ENCODE measurements around the gene NPHP1. TPM values are rescaled to one million over a fixed set of nuclear protein-coding genes. Genes with fewer than 3 reads are reported as not detected.
"Not testable (repeated sequence)": the region's sequence is repeated elsewhere in the genome, so short reads cannot be mapped to it uniquely, and the experiment has no call there.

NPHP1 gene
- total and polyA plus RNA-seq, 3 experiments from 2014 or later: 1.0 to 2.5 (median 1.9) TPM

DNA sequence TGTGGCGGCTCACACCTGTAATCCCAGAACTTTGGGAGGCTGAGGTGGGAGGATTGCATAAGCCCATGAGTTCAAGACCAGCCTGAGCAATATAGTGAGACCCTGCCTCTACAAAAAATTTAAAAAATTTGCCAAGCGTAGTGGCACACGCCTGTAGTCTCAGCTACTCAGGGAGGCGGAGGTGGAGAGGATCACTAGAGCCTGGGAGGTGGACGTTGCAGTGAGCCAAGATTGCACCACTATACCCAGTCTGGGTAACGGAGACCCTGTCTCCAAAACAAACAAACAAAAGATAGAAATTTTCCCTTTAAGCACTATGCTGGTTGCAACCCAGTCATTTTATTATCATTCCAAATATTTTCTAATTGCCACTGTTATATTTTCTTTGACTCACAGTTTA, 32.3 kb downstream of the NPHP1 start:
- H3K27ac ChIP-seq (ENCODE audit: low read depth, low read length): no peak overlapping the region
- no peaks in the 10 kb centered on the region for H3K9me3 Mint-ChIP-seq
- H3K4me3 Mint-ChIP-seq: no peak overlapping the region
- DNase-seq: no peak
- H3K36me3 Mint-ChIP-seq: no peaks in the 10 kb centered on the region
- H3K27me3 ChIP-seq (ENCODE audit: insufficient read depth, low read length, poor library complexity, severe bottlenecking): no peaks in the 10 kb centered on the region
- H3K4me1 ChIP-seq (ENCODE audit: insufficient read depth, low read length): no peaks in the 10 kb centered on the region
- H3K27ac Mint-ChIP-seq: no peak overlapping the region
- POLR2A ChIA-PET: no interaction called here
- CTCF ChIA-PET: no interaction called here
- no peaks in the 10 kb centered on the region for H3K9me3 ChIP-seq (ENCODE audit: low read length)
- peaks cover 4 to 7% (median 6%) of the 10 kb centered on the region in 3 donors for H3K4me1 Mint-ChIP-seq
- H3K4me3 ChIP-seq (ENCODE audit: low read length): no peak overlapping the region
- no peaks in the 10 kb centered on the region for H3K36me3 ChIP-seq (ENCODE audit: insufficient read depth, low read length)
- H3K27me3 Mint-ChIP-seq: peaks cover 6% of the 10 kb centered on the region in 2 donors

DNA sequence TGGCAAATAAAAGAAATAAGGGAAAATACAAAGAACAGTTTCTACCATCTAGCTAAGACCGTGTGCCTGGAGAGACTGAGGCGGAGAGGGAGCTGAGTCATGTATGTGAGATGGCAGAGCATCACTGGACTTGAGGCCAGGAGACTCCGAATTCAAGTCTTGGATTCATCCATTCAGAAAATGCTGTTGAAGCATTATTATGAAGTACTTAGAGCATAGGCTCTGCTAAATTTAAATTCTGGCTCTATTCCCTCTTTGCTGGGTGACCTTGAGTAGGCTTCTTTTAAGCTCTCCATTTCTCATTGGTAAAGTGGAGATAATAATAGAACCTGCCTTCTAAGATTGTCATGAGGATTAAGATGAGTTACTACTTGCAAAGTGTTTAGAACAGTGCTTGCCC, 34.7 kb downstream of the NPHP1 start:
- H3K36me3 Mint-ChIP-seq: no peaks in the 10 kb centered on the region
- no peak for DNase-seq
- CTCF ChIA-PET: interaction anchor here (1.0 to 1.2 kb wide), 2 partner anchors 9 to 13 kb away, joined by 3 read pairs; no protein-coding TSS in a partner anchor
- H3K4me3 ChIP-seq (ENCODE audit: low read length): no peak overlapping the region
- peaks cover 4 to 7% (median 6%) of the 10 kb centered on the region in 3 donors for H3K4me1 Mint-ChIP-seq
- peaks cover under 1 to 2% of the 10 kb centered on the region in 2 donors for H3K27me3 Mint-ChIP-seq
- no peaks in the 10 kb centered on the region for H3K4me1 ChIP-seq (ENCODE audit: insufficient read depth, low read length)
- no peak overlapping the region for H3K27ac Mint-ChIP-seq
- no peaks in the 10 kb centered on the region for H3K27me3 ChIP-seq (ENCODE audit: insufficient read depth, low read length, poor library complexity, severe bottlenecking)
- POLR2A ChIA-PET: no interaction called here
- H3K36me3 ChIP-seq (ENCODE audit: insufficient read depth, low read length): no peaks in the 10 kb centered on the region
- peak overlapping the region in 3 of 7 donors; percentile 43 to 51 (median 49) for H3K4me3 Mint-ChIP-seq
- H3K9me3 ChIP-seq (ENCODE audit: low read length): no peaks in the 10 kb centered on the region
- no peaks in the 10 kb centered on the region for H3K9me3 Mint-ChIP-seq
- H3K27ac ChIP-seq (ENCODE audit: low read depth, low read length): no peak overlapping the region

DNA sequence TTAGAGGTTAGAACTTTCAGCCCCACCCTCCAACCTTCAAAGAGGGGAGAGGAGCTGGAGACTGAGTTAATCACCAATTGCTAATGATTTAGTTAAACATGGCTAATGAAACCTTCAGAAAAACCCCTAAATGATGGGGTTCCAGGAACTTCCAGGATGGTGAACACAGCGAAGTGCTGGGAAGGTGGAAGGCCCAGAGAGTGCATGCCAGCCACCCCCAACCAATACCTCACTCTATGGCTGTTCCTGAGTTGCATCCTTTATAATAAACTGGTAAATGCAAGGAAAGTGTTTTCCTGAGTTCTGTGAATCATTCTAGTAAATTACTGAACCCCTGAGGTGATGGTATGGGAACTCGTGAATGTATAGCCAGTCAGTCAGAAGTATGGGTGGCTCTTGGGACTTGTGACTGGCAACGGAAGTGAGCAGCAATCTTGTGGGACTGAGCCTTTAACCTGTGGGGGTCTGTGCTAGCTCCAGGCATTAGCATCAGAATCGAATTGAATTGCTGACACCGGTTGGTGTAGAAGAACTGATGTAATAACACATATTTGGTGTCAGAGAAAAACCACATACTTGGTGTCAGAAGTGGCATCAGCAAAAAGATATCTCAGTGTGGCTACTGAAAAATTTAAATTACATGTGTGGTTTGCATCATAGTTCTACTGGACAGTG, 37.4 kb downstream of the NPHP1 start:
- Histone ChIP-seq H3K36me3 (ENCODE audit: insufficient read depth, low read length) (no peaks in the 10 kb centered on the region), H3K27ac (ENCODE audit: low read depth, low read length) (no peak overlapping the region), H3K4me3 (ENCODE audit: low read length) (no peak overlapping the region), H3K27me3 (ENCODE audit: insufficient read depth, low read length, poor library complexity, severe bottlenecking) (no peaks in the 10 kb centered on the region), H3K4me1 (ENCODE audit: insufficient read depth, low read length) (no peaks in the 10 kb centered on the region), H3K9me3 (ENCODE audit: low read length) (no peaks in the 10 kb centered on the region)
- Mint-ChIP-seq H3K4me1 (peaks cover 4 to 7% (median 6%) of the 10 kb centered on the region in 3 donors), H3K9me3 (no peaks in the 10 kb centered on the region), H3K4me3 (no peak overlapping the region), H3K27me3 (peaks cover 2 to 11% of the 10 kb centered on the region in 2 donors), H3K27ac (peak overlapping the region in 1 of 8 donors; percentile 41), H3K36me3 (peaks cover 0 to 5% (median 0%) of the 10 kb centered on the region in 3 donors)
- CTCF ChIA-PET: interaction anchor here (0.7 kb wide), 1 partner anchor 10 kb away, joined by 3 read pairs; no protein-coding TSS in a partner anchor
- DNase-seq: no peak
- POLR2A ChIA-PET: no interaction called here

GRCh38 chr2:110166266-110166665, 38.5 kb downstream of the NPHP1 start:
- H3K27ac ChIP-seq (ENCODE audit: low read depth, low read length): no peak overlapping the region
- H3K4me3 ChIP-seq (ENCODE audit: low read length): no peak overlapping the region
- ChIA-PET POLR2A (no interaction called here), CTCF (interaction anchor here (1.3 kb wide), 1 partner anchor 9 kb away, joined by 3 read pairs; no protein-coding TSS in a partner anchor)
- Mint-ChIP-seq H3K4me1 (peaks cover 4 to 7% (median 6%) of the 10 kb centered on the region in 3 donors), H3K27ac (no peak overlapping the region), H3K9me3 (no peaks in the 10 kb centered on the region), H3K36me3 (peaks cover 0 to 5% (median 0%) of the 10 kb centered on the region in 3 donors), H3K27me3 (peaks cover 2 to 13% of the 10 kb centered on the region in 2 donors), H3K4me3 (no peak overlapping the region)
- no peaks in the 10 kb centered on the region for H3K36me3 ChIP-seq (ENCODE audit: insufficient read depth, low read length)
- no peaks in the 10 kb centered on the region for H3K27me3 ChIP-seq (ENCODE audit: insufficient read depth, low read length, poor library complexity, severe bottlenecking)
- DNase-seq: no peak
- no peaks in the 10 kb centered on the region for H3K4me1 ChIP-seq (ENCODE audit: insufficient read depth, low read length)
- H3K9me3 ChIP-seq (ENCODE audit: low read length): no peaks in the 10 kb centered on the region

- POLR2A ChIA-PET: no interaction called here
Observed at GRCh38 chr2:110157153-110157793, 47.5 kb downstream of the NPHP1 start.

DNA sequence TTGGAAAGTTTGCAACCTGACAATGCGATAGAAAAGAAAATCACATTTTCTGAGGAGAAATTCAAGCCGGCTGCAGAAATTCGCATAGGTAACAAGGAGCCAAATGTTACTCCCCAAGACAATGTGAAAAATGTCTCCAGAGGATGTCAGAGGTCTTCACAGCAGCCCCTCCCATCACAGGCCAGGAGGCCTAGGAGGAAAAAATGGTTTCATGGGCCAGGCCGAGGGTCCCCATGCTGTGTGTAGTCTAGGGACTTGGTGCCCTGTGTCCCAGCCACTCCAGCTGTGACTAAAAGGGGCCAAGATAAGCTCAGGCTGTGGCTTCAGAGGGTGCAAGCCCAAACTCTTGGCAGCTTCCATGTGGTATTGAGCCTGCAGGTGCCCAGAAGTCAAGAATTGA, 50.0 kb downstream of the NPHP1 start:
- H3K27ac Mint-ChIP-seq; H3K27me3 ChIP-seq (ENCODE audit: insufficient read depth, low read length, poor library complexity, severe bottlenecking); H3K36me3 ChIP-seq (ENCODE audit: insufficient read depth, low read length); H3K4me1 ChIP-seq (ENCODE audit: insufficient read depth, low read length); H3K4me1 Mint-ChIP-seq; CTCF ChIA-PET; H3K27ac ChIP-seq (ENCODE audit: low read depth, low read length); H3K4me3 ChIP-seq (ENCODE audit: low read length); DNase-seq; POLR2A ChIA-PET; H3K36me3 Mint-ChIP-seq; H3K9me3 ChIP-seq (ENCODE audit: low read length); H3K27me3 Mint-ChIP-seq; H3K4me3 Mint-ChIP-seq: not testable (repeated sequence)
- peaks cover 7 to 15% (median 8%) of the 10 kb centered on the region in 5 donors for H3K9me3 Mint-ChIP-seq

More at GRCh38 chr2:110157153-110157793, 47.5 kb downstream of the NPHP1 start:
- peaks cover 0 to 6% (median 5%) of the 10 kb centered on the region in 3 donors for H3K4me1 Mint-ChIP-seq
- H3K9me3 Mint-ChIP-seq: peaks cover 7 to 15% (median 8%) of the 10 kb centered on the region in 5 donors
- H3K36me3 Mint-ChIP-seq: peaks cover 0 to 8% (median 0%) of the 10 kb centered on the region in 3 donors
- H3K9me3 ChIP-seq (ENCODE audit: low read length): no peaks in the 10 kb centered on the region
- peaks cover 0 to under 1% of the 10 kb centered on the region in 2 donors for H3K27me3 Mint-ChIP-seq
- DNase-seq: no peak
- no peaks in the 10 kb centered on the region for H3K4me1 ChIP-seq (ENCODE audit: insufficient read depth, low read length)
- CTCF ChIA-PET: interaction anchor here (0.7 to 1.3 kb wide), 5 partner anchors 8 to 23 kb away, joined by 3 read pairs; no protein-coding TSS in a partner anchor
- H3K27ac ChIP-seq (ENCODE audit: low read depth, low read length): no peak overlapping the region
- no peak overlapping the region for H3K4me3 ChIP-seq (ENCODE audit: low read length)
- no peaks in the 10 kb centered on the region for H3K36me3 ChIP-seq (ENCODE audit: insufficient read depth, low read length)
- no peaks in the 10 kb centered on the region for H3K27me3 ChIP-seq (ENCODE audit: insufficient read depth, low read length, poor library complexity, severe bottlenecking)
- no peak overlapping the region for H3K4me3 Mint-ChIP-seq
- H3K27ac Mint-ChIP-seq: no peak overlapping the region

- CTCF ChIA-PET; H3K4me1 ChIP-seq (ENCODE audit: insufficient read depth, low read length); H3K4me3 Mint-ChIP-seq; DNase-seq; H3K27ac ChIP-seq (ENCODE audit: low read depth, low read length); H3K36me3 ChIP-seq (ENCODE audit: insufficient read depth, low read length); H3K4me3 ChIP-seq (ENCODE audit: low read length); H3K36me3 Mint-ChIP-seq; H3K9me3 ChIP-seq (ENCODE audit: low read length); H3K4me1 Mint-ChIP-seq; POLR2A ChIA-PET; H3K27me3 ChIP-seq (ENCODE audit: insufficient read depth, low read length, poor library complexity, severe bottlenecking); H3K27me3 Mint-ChIP-seq; H3K27ac Mint-ChIP-seq: not testable (repeated sequence)
- peaks cover 7 to 15% (median 8%) of the 10 kb centered on the region in 5 donors for H3K9me3 Mint-ChIP-seq
Observed at GRCh38 chr2:110154188-110154587, 50.6 kb downstream of the NPHP1 start.

- Mint-ChIP-seq H3K4me1 (peaks cover 0 to 6% (median 5%) of the 10 kb centered on the region in 3 donors), H3K9me3 (peaks cover 7 to 15% (median 8%) of the 10 kb centered on the region in 5 donors), H3K27me3 (peaks cover 3 to 7% of the 10 kb centered on the region in 2 donors), H3K36me3 (peaks cover 0 to 8% (median 0%) of the 10 kb centered on the region in 3 donors), H3K27ac (peak overlapping the region in 1 of 8 donors; percentile 54), H3K4me3 (no peak overlapping the region)
- no peaks in the 10 kb centered on the region for H3K27me3 ChIP-seq (ENCODE audit: insufficient read depth, low read length, poor library complexity, severe bottlenecking)
- POLR2A ChIA-PET: no interaction called here
- H3K9me3 ChIP-seq (ENCODE audit: low read length): no peaks in the 10 kb centered on the region
- H3K36me3 ChIP-seq (ENCODE audit: insufficient read depth, low read length): no peaks in the 10 kb centered on the region
- DNase-seq: no peak
- H3K4me1 ChIP-seq (ENCODE audit: insufficient read depth, low read length): no peaks in the 10 kb centered on the region
- no peak overlapping the region for H3K27ac ChIP-seq (ENCODE audit: low read depth, low read length)
- CTCF ChIA-PET: no interaction called here
- H3K4me3 ChIP-seq (ENCODE audit: low read length): no peak overlapping the region
Observed at GRCh38 chr2:110153416-110153815, 51.4 kb downstream of the NPHP1 start.

Measured in CD8-positive, alpha-beta memory T cell (primary cell).